Panc1 (cell line): ENCODE measurements around the gene SP4. TPM values are rescaled to one million over a fixed set of nuclear protein-coding genes. Genes with fewer than 3 reads are reported as not detected.

Experiments
- ATAC-seq: fragments of 200-7000 bp; cut with Tn5 transposase; 2 replicates; pipeline ENCODE4 v1.9.1; 2020; ENCODE audit warnings: mild to moderate bottlenecking, moderate library complexity
- BruUV-seq: library from RNA; stranded (reverse); fragments of 400-500 nt; replicated peaks from 2 replicates; lab custom pipeline; 2021; lab: Mats Ljungman, UMichigan
- CTCF ChIA-PET: fragments of 300-600 bp; sonication (Branson Sonifier 250); formaldehyde crosslinking; loops from one replicate; lab custom pipeline; 2022; ENCODE audit warnings: antibody characterized with exemption; lab: Charles Lee
- POLR2A ChIA-PET: fragments of 300-600 bp; sonication (Branson Sonifier 250); formaldehyde crosslinking; loops from one replicate; lab custom pipeline; 2022; ENCODE audit warnings: antibody characterized with exemption; lab: Charles Lee
- DNase-seq: peaks from one replicate; pipeline ENCODE4 v3.0.0-alpha.2; 2010; ENCODE audit warnings: low read depth, low spot score
- H3K27ac ChIP-seq: 2 replicates; pipeline ENCODE4 v1.5.1; 2011; ENCODE audit warnings: mild to moderate bottlenecking, low read length, inconsistent platforms
- H3K27me3 ChIP-seq: fragments of 200-500 bp; sonication (Bioruptor generic); 2 replicates; pipeline ENCODE4 v1.6.0; 2014; ENCODE audit warnings: low read length, inconsistent platforms; ENCODE audit not compliant: control insufficient read depth, insufficient read depth
- H3K36me3 ChIP-seq: fragments of 200-500 bp; sonication (Bioruptor generic); 2 replicates; pipeline ENCODE4 v1.5.1; 2014; ENCODE audit warnings: inconsistent platforms, mild to moderate bottlenecking, low read length, moderate library complexity; ENCODE audit not compliant: control insufficient read depth, insufficient read depth
- H3K4me1 ChIP-seq: 2 replicates; pipeline ENCODE4 v1.5.1; 2011; ENCODE audit warnings: inconsistent platforms, mild to moderate bottlenecking, low read length, moderate library complexity; ENCODE audit not compliant: control insufficient read depth, insufficient read depth
- H3K4me3 ChIP-seq, 2 experiments: 2 replicates each; pipeline ENCODE4 v1.5.1; 2011 to 2012; ENCODE audit warnings: low read depth in 2 of 2, low read length in 2 of 2, mild to moderate bottlenecking in 2 of 2, inconsistent platforms in 1 of 2, moderate library complexity in 1 of 2
- H3K9me3 ChIP-seq: fragments of 200-500 bp; sonication (Bioruptor generic); 2 replicates; pipeline ENCODE4 v1.5.1; 2014; ENCODE audit warnings: low read depth, mild to moderate bottlenecking, inconsistent platforms, low read length, moderate library complexity; ENCODE audit not compliant: control insufficient read depth, insufficient read depth
- CTCF ChIP-seq: fragments of 450-650 bp; IDR thresholded peaks from 2 replicates; pipeline ENCODE4 v1.5.1; 2017; ENCODE audit warnings: mild to moderate bottlenecking
- POLR2AphosphoS5 ChIP-seq: IDR thresholded peaks from 2 replicates; pipeline ENCODE4 v1.6.1; 2012; ENCODE audit warnings: mild to moderate bottlenecking, low read depth, low read length, moderate library complexity
- REST ChIP-seq, 2 experiments: IDR thresholded peaks; 2 replicates each; pipeline ENCODE4 v1.6.1; 2011 to 2012; ENCODE audit warnings: low read depth in 2 of 2, control low read depth in 1 of 2, low read length in 1 of 2, mild to moderate bottlenecking in 1 of 2, moderate library complexity in 1 of 2; ENCODE audit not compliant: insufficient read depth in 1 of 2
- SIN3A ChIP-seq: IDR thresholded peaks from 2 replicates; pipeline ENCODE4 v1.6.1; 2012; ENCODE audit warnings: low read depth, mild to moderate bottlenecking, low read length, moderate library complexity, borderline replicate concordance; ENCODE audit not compliant: insufficient read depth
- TCF7L2 ChIP-seq: IDR thresholded peaks from 2 replicates; pipeline ENCODE4 v1.6.1; 2011; ENCODE audit warnings: mild to moderate bottlenecking, low read depth, low read length, inconsistent platforms
- in situ Hi-C: cut with HindIII; loops from 2 replicates; pipeline ENCODE4 v1.10.0; 2016; ENCODE audit warnings: low sequenced_read_pairs, low pct_unique_long_range_greater_than_20kb
- intact Hi-C: fragments of 100-400 bp; cut with micrococcal nuclease; formaldehyde crosslinking; loops from one replicate; pipeline ENCODE4 v1.10.0; 2022; ENCODE audit not compliant: unreplicated experiment
- total RNA-seq: library from RNA; stranded (reverse); gene quantifications from one replicate; pipeline ENCODE4 v1.2.1, GENCODE V29; 2021; ENCODE audit not compliant: unreplicated experiment

Gene SP4
- total RNA-seq, 1 experiment from 2014 or later: 10.4 TPM

GRCh38 chr7:21544715-21545114, 116.8 kb downstream of the SP4 start:
- DNase-seq (no peak), ATAC-seq (no peak)
- H3K4me3 ChIP-seq: no peak overlapping the region
- CTCF ChIA-PET: no interaction called here
- H3K36me3 ChIP-seq: no peaks in the 10 kb centered on the region
- no TSS peak for BruUV-seq
- intact Hi-C loops (no loop called here), in situ Hi-C loops (no loop called here)
- TF ChIP-seq TCF7L2 (no peak), REST (IDR thresholded peaks at IDR 0.05; ENCODE audit: insufficient read depth in 1 of 2, low read depth in 2 of 2, low read length in 1 of 2) (no peak), SIN3A (no peak), POLR2AphosphoS5 (no peak), CTCF (no peak)
- no peak overlapping the region for H3K27ac ChIP-seq
- H3K27me3 ChIP-seq: peaks cover 47% of the 10 kb centered on the region
- H3K4me1 ChIP-seq: peaks cover 9% of the 10 kb centered on the region
- H3K9me3 ChIP-seq: no peaks in the 10 kb centered on the region
- POLR2A ChIA-PET: no interaction called here

- Histone ChIP-seq H3K36me3 (no peaks in the 10 kb centered on the region), H3K27ac (no peak overlapping the region), H3K4me3 (no peak overlapping the region), H3K9me3 (no peaks in the 10 kb centered on the region), H3K27me3 (peaks cover 27% of the 10 kb centered on the region), H3K4me1 (peaks cover 9% of the 10 kb centered on the region)
- intact Hi-C loops (no loop called here), in situ Hi-C loops (no loop called here)
- TF ChIP-seq SIN3A: no peak
- no peak for TF ChIP-seq CTCF
- TF ChIP-seq POLR2AphosphoS5: no peak
- TF ChIP-seq REST (IDR thresholded peaks at IDR 0.05; ENCODE audit: insufficient read depth in 1 of 2, low read depth in 2 of 2, low read length in 1 of 2): no peak
- TF ChIP-seq TCF7L2: no peak
- DNase-seq (no peak), ATAC-seq (no peak)
- POLR2A ChIA-PET: no interaction called here
- BruUV-seq: no TSS peak
- CTCF ChIA-PET: no interaction called here
Measured at GRCh38 chr7:21547501-21547900, 119.6 kb downstream of the SP4 start.
